T-helper 1 cell treated with Interleukin-12 subunit alpha and Interleukin-12 subunit beta and Interleukin-4 antibody, amounts not matched to agents 30 μg/mL and 1 μg/mL, for 36 hours (primary cell): ENCODE data around the gene ADORA1.

Source experiments
- H3K27ac Mint-ChIP-seq: one replicate; pipeline ENCODE4 v1.8.0; 2021; ENCODE audit warnings: mild to moderate bottlenecking, mixed read lengths
- H3K27me3 Mint-ChIP-seq: one replicate; pipeline ENCODE4 v1.8.0; 2021; ENCODE audit warnings: low read depth, mixed read lengths
- H3K36me3 Mint-ChIP-seq: one replicate; pipeline ENCODE4 v1.8.0; 2021; ENCODE audit warnings: low read depth, mixed read lengths
- H3K4me1 Mint-ChIP-seq: one replicate; pipeline ENCODE4 v1.8.0; 2021; ENCODE audit warnings: low read depth, mixed read lengths
- H3K4me3 Mint-ChIP-seq: one replicate; pipeline ENCODE4 v1.8.0; 2021; ENCODE audit warnings: mild to moderate bottlenecking, moderate library complexity, mixed read lengths
- H3K9me3 Mint-ChIP-seq: one replicate; pipeline ENCODE4 v1.8.0; 2021; ENCODE audit warnings: mixed read lengths

The ADORA1 gene

DNA sequence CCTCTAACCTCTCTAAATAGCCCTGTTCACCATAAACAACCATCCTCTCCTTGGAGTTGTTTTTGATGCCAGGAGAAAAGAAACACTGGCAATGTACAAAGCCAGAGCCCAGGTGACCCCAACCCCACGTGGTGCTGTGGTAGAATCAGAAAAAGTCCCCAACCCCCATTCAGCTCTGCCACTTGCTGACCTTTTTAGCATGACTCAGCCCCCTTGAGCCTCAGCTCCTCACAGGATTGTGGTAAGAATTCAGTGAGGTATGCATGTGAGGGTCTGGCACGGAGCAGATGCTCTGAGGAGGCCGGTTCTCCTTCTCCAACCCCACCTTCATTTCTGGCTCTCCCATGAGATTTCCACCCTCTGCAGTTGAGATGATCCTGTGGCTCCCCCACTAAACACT is 70.1 kb downstream of the ADORA1 start:
- no peak overlapping the region for H3K27ac Mint-ChIP-seq
- no peak overlapping the region for H3K4me3 Mint-ChIP-seq
- H3K4me1 Mint-ChIP-seq, result no peaks in the 10 kb centered on the region
- H3K36me3 Mint-ChIP-seq, result no peaks in the 10 kb centered on the region
- peaks cover 19% of the 10 kb centered on the region for H3K27me3 Mint-ChIP-seq
- H3K9me3 Mint-ChIP-seq, result peaks cover 4% of the 10 kb centered on the region

DNA sequence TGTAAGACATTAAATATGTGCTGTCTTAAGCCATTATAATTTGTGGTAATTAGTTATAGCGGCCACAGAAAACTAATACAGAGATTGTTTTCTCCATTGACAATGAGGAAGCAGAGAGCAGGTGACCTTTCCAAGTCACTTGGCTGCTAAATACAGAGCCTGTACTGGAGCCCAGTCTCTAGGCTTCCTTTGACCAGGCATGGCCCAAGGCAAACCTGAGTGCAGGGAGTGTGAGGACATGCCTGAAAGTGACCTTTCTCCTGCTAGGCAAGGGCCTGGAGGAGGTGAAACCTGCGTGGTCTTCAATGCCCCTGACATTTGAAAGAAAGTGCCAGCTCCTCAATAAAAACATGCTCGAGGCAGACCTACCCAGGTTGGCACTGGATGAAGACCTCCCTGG is 71.5 kb downstream of the ADORA1 start:
- Mint-ChIP-seq H3K27me3 (peaks cover 28% of the 10 kb centered on the region), H3K27ac (no peak overlapping the region), H3K4me3 (no peak overlapping the region), H3K4me1 (no peaks in the 10 kb centered on the region), H3K36me3 (no peaks in the 10 kb centered on the region), H3K9me3 (peaks cover 4% of the 10 kb centered on the region)

DNA sequence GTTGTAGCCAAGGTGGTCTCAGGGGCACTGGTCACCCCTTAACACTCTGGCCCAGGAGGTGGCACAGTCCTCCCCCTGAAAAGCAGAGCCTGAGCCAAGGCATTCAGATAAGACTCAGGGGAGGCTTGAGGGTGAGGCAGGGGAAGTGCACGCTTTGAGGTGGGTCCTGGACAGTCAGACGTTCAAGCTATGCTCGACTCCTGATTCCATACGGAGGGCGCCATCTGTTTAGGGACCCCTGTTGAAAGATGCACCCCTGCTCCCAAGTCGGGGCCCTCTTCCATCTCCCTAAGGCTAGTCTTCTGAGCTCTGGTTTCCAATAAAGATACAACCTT is 71.9 kb downstream of the ADORA1 start:
- H3K4me1 Mint-ChIP-seq, result no peaks in the 10 kb centered on the region
- peaks cover 4% of the 10 kb centered on the region for H3K9me3 Mint-ChIP-seq
- no peak overlapping the region for H3K4me3 Mint-ChIP-seq
- H3K27me3 Mint-ChIP-seq, result peaks cover 28% of the 10 kb centered on the region
- H3K36me3 Mint-ChIP-seq, result no peaks in the 10 kb centered on the region
- H3K27ac Mint-ChIP-seq, result no peak overlapping the region

- H3K4me1 Mint-ChIP-seq, result no peaks in the 10 kb centered on the region
- no peak overlapping the region for H3K4me3 Mint-ChIP-seq
- H3K27ac Mint-ChIP-seq, result no peak overlapping the region
- no peaks in the 10 kb centered on the region for H3K36me3 Mint-ChIP-seq
- H3K9me3 Mint-ChIP-seq, result peaks cover 4% of the 10 kb centered on the region
- H3K27me3 Mint-ChIP-seq, result peaks cover 28% of the 10 kb centered on the region
These were observed 72.5 kb downstream of the ADORA1 start for GRCh38 chr1:203199816-203200571.

GRCh38 chr1:203200916-203201315 is 73.4 kb downstream of the ADORA1 start:
- no peak overlapping the region for H3K27ac Mint-ChIP-seq
- H3K4me1 Mint-ChIP-seq, result no peaks in the 10 kb centered on the region
- peaks cover 4% of the 10 kb centered on the region for H3K9me3 Mint-ChIP-seq
- H3K36me3 Mint-ChIP-seq, result no peaks in the 10 kb centered on the region
- H3K4me3 Mint-ChIP-seq, result no peak overlapping the region
- H3K27me3 Mint-ChIP-seq, result peaks cover 28% of the 10 kb centered on the region

DNA sequence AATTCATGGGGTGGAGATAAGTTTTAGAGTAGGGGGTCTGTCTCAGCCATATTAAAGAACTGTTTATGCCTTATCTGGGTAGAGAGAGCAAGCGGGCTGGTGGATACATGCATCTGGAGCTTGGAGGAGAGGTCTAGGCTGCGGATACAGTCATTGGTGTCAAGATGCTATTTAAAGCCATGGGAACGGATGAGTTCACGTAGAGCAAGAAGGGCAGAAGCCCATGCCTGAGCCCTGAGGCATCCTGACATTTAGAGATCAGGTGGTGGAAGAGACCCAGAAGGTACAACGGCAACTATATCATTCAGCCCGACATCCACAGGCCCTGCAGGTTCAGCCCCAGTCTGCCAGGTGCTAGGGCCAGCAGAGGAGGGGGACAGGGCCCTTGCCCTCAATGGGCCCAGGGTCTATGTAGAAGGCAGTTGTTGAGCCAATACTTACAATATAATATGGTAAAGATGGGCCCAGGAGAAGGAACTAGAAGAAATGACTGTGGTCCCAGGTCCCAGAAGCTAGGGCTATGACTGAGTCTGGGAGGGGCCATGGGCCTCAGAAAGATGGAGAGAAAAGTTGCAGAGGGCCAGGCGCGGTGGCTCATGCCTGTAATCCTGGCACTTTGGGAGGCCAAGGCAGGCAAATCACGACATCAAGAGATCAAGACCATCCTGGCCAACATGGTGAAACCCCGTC is 74.1 kb downstream of the ADORA1 start:
- no peaks in the 10 kb centered on the region for H3K36me3 Mint-ChIP-seq
- peaks cover 4% of the 10 kb centered on the region for H3K9me3 Mint-ChIP-seq
- H3K4me1 Mint-ChIP-seq, result no peaks in the 10 kb centered on the region
- H3K4me3 Mint-ChIP-seq, result no peak overlapping the region
- no peak overlapping the region for H3K27ac Mint-ChIP-seq
- H3K27me3 Mint-ChIP-seq, result peaks cover 28% of the 10 kb centered on the region

DNA sequence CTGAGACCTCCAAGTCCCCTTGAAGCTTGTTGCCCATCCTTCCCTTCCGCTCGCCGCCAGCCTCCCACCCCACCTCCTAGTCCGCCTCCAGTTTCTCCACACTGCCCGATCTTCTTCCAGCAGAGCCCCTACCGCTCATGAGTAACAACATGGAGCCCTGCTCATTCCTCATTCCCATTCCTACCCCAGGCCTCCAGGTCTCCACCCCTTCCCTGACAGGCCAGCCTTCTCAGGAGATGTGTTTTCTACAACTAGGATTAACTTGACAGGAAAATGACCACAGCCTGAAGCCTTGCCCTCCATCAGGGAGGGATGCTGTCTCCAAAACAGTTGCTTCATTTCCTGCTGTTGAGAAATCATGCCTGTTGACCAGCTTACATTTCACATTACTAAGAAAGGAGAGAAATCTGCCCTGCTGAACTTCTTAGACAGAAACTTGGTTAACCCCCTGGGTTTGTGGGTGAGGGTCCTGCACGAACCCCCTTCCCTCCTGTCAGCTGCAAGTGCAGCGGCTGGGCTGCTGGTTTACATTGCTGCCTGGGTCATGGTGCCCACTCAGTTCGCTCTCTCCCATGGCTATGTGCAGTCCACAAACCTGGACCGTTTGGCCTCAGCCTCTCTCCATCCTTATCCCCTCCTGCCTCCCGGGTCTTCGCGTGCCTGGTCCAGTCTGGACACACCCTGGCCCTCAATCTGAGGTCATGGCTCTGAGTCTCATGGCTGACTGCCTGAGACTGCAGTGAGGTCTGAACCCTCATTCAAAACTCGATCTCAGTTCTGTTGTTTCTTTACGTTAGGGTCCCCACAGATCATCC is 75.1 kb downstream of the ADORA1 start:
- Mint-ChIP-seq H3K36me3 (no peaks in the 10 kb centered on the region), H3K9me3 (no peaks in the 10 kb centered on the region), H3K4me3 (no peak overlapping the region), H3K27ac (no peak overlapping the region), H3K27me3 (peaks cover 28% of the 10 kb centered on the region), H3K4me1 (no peaks in the 10 kb centered on the region)

DNA sequence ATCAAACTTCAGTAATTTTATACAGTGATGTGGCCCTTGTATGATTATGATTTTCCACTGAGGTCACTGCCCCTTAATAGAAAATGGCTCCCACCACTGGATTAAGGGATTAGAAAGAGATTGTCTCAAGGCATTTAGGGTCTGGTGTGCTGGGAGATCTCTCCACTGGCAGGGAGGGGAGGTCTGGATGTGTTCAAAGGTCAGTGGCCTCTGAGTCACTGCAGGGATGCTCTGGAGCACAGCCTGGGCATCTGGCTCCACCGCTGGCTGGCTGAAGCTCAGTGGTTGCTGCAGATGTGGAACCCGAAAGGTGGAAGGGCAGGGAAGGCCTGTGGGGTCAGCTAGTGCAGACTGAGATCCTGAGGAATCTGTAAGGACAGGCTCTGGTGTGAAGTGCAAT is 77.2 kb downstream of the ADORA1 start:
- Mint-ChIP-seq H3K36me3 (no peaks in the 10 kb centered on the region), H3K4me1 (no peaks in the 10 kb centered on the region), H3K27ac (no peak overlapping the region), H3K27me3 (peaks cover 28% of the 10 kb centered on the region), H3K9me3 (no peaks in the 10 kb centered on the region), H3K4me3 (no peak overlapping the region)

GRCh38 chr1:203206129-203206687 is 78.7 kb downstream of the ADORA1 start:
- Mint-ChIP-seq H3K4me1 (no peaks in the 10 kb centered on the region), H3K4me3 (no peak overlapping the region)

DNA sequence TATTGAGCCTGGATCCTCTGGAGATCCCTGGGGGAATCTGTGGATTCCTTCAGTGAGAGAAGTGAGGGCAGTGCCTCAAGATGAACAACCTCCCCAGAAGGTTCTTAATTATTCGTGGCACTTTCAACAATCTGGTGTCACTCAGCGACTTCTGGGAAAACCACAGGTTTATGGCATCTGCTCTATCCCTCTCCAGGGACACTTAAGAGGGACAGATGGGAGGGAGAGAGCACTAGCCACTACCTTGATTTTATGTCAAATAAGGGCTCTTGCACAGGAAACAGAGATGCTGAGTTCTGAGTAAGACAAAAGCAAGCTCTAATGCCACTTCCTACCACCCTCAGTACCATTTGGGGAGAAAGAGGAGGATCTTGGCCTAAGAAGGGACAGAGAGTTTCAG is 80.2 kb downstream of the ADORA1 start:
- Mint-ChIP-seq H3K27me3 (peaks cover 14% of the 10 kb centered on the region), H3K4me1 (no peaks in the 10 kb centered on the region), H3K4me3 (no peak overlapping the region), H3K36me3 (no peaks in the 10 kb centered on the region), H3K27ac (no peak overlapping the region), H3K9me3 (no peaks in the 10 kb centered on the region)

More at GRCh38 chr1:203206129-203206687, 78.7 kb downstream of the ADORA1 start:
- H3K36me3 Mint-ChIP-seq, result no peaks in the 10 kb centered on the region
- no peaks in the 10 kb centered on the region for H3K9me3 Mint-ChIP-seq
- no peak overlapping the region for H3K27ac Mint-ChIP-seq
- H3K27me3 Mint-ChIP-seq, result peaks cover 15% of the 10 kb centered on the region

- Mint-ChIP-seq H3K27ac (no peak overlapping the region), H3K36me3 (no peaks in the 10 kb centered on the region), H3K4me1 (no peaks in the 10 kb centered on the region), H3K4me3 (no peak overlapping the region), H3K27me3 (peaks cover 11% of the 10 kb centered on the region), H3K9me3 (no peaks in the 10 kb centered on the region)
These were observed 80.7 kb downstream of the ADORA1 start for GRCh38 chr1:203208181-203208580.

DNA sequence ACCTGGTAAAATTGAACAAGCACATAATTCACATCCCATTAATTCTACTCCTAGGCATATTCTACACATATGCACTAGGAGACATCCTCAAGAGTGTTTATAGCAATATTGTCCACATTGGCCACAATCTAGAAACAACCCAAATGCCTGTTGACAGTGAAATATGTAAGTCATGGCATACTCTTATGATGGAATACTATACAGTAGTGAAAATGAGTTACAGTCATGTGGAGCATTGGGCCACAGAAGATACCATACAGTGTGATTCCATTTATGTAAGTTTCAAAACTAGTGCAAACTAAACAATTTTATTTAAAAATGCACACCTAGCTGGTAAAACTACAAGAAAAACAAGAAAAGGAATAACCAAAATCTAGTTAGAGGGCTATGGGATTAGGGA is 82.8 kb downstream of the ADORA1 start:
- H3K27me3 Mint-ChIP-seq, result peaks cover 6% of the 10 kb centered on the region
- no peaks in the 10 kb centered on the region for H3K9me3 Mint-ChIP-seq
- peaks cover 2% of the 10 kb centered on the region for H3K4me1 Mint-ChIP-seq
- H3K36me3 Mint-ChIP-seq, result no peaks in the 10 kb centered on the region
- no peak overlapping the region for H3K27ac Mint-ChIP-seq
- no peak overlapping the region for H3K4me3 Mint-ChIP-seq

GRCh38 chr1:203210988-203211387 is 83.5 kb downstream of the ADORA1 start:
- Mint-ChIP-seq H3K4me1 (peaks cover 2% of the 10 kb centered on the region), H3K27ac (no peak overlapping the region), H3K36me3 (no peaks in the 10 kb centered on the region), H3K9me3 (no peaks in the 10 kb centered on the region), H3K4me3 (no peak overlapping the region), H3K27me3 (peaks cover 6% of the 10 kb centered on the region)

- H3K36me3 Mint-ChIP-seq, result no peaks in the 10 kb centered on the region
- H3K4me1 Mint-ChIP-seq, result peaks cover 2% of the 10 kb centered on the region
- H3K27ac Mint-ChIP-seq, result no peak overlapping the region
- no peaks in the 10 kb centered on the region for H3K9me3 Mint-ChIP-seq
- H3K4me3 Mint-ChIP-seq, result no peak overlapping the region
- peaks cover 10% of the 10 kb centered on the region for H3K27me3 Mint-ChIP-seq
These were observed 84.3 kb downstream of the ADORA1 start for GRCh38 chr1:203211812-203212211.
